HG03139 (cell line): Measurements from ENCODE around the gene OR3A3.

Experiments used
- ATAC-seq: cut with Tn5 transposase; IDR thresholded peaks from one replicate; pipeline ENCODE4 v1.9.1; 2021; ENCODE audit not compliant: unreplicated experiment

The OR3A3 gene

GRCh38 chr17:3471599-3471998 lies 60.4 kb downstream of the OR3A3 start, which contains the start of gene SPATA22:
SPATA22 (minus strand) TSS chr17:3471819; CDS start chr17:3469325, 2,494 bp downstream.
- no peak for ATAC-seq

GRCh38 chr17:3472137-3472536 lies 61.0 kb downstream of the OR3A3 start:
- ATAC-seq = no peak
